Activated T-cell treated with anti-CD3 and anti-CD28 coated beads, Interleukin-2, amount 50 U/mL, for 4 hours (primary cell): Measurements from ENCODE around the gene ANO6. TPM values are rescaled to one million over a fixed set of nuclear protein-coding genes. Genes with fewer than 3 reads are reported as not detected.
"Not testable (repeated sequence)": the region's sequence is repeated elsewhere in the genome, so short reads cannot be mapped to it uniquely, and the experiment has no call there.

Source experiments
- ATAC-seq, 2 donors: fragments of 200-7000 bp; cut with Tn5 transposase; one replicate each; pipeline ENCODE4 v1.10.0; 2021
- DNase-seq: peaks from one replicate; pipeline ENCODE4 v3.0.0-alpha.2; 2020
- H3K27me3 Mint-ChIP-seq: one replicate; pipeline ENCODE4 v1.8.0; 2021; ENCODE audit warnings: low read depth, mixed read lengths
- H3K36me3 Mint-ChIP-seq: one replicate; pipeline ENCODE4 v1.8.0; 2022; ENCODE audit warnings: mixed read lengths; ENCODE audit not compliant: insufficient read depth
- H3K4me1 Mint-ChIP-seq: one replicate; pipeline ENCODE4 v1.8.0; 2021; ENCODE audit warnings: low read depth, mixed read lengths
- H3K4me3 Mint-ChIP-seq: one replicate; pipeline ENCODE4 v1.8.0; 2021; ENCODE audit warnings: mild to moderate bottlenecking, moderate library complexity, mixed read lengths
- H3K9me3 Mint-ChIP-seq: one replicate; pipeline ENCODE4 v1.8.0; 2021; ENCODE audit warnings: mixed read lengths
- total RNA-seq, 3 donors: library from RNA; stranded (reverse); gene quantifications; one replicate each; pipeline ENCODE4 v1.2.1, GENCODE V29; 2021

Gene ANO6
- total RNA-seq, 3 donors from 2014 or later, result 13.6 to 18.5 (median 16.3) TPM

DNA sequence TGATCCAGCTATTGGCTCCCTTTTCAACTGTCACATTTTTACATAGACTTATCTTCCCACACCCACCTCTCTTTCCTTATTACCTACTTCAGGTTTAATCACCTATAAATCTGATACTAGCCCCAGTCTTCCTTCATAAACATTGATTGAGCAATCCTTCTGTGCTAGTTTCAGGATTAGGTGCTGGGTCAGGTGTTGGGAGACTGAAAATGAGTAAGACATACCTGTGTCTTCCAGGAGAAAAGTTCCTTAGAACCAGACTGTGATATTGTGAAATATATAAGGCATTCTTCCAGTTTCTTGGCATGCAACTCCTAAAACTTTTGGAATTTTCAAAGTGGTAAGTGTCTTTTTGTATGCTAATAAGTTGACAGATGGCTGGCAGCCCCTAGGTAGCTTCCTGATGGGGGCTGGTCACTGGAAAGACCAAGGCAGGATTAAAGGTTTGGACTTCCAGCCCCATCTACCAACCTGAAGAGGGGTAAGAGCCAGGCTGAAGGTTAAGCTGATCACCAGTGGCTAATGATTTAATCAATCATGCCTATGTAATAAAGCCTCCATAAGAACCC is 4.6 kb downstream of the ANO6 start:
- H3K36me3 Mint-ChIP-seq, result peaks cover 4% of the 10 kb centered on the region
- peaks cover 53% of the 10 kb centered on the region for H3K4me1 Mint-ChIP-seq
- ATAC-seq, result no peak
- H3K4me3 Mint-ChIP-seq, result no peak overlapping the region
- no peaks in the 10 kb centered on the region for H3K27me3 Mint-ChIP-seq
- no peak for DNase-seq
- H3K9me3 Mint-ChIP-seq, result no peaks in the 10 kb centered on the region

DNA sequence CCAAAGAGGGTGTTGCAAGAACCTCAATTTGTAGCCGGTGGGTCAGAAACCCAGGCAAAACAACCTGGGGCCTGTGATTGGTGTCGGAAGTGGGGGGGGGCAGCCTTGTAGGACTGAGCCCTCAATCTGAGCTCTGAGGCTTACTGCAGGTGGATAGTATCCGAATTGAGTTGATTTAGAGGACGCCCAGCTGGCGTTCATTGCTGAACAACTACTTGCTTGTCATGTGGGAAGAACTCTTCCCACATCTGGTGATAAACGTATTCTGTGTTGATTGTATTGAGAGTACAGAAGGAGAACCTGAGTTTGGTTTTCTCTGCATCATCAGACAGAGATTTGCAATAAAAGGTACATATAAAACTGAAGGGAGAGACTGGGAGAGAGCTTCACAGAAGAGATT is 5.1 kb downstream of the ANO6 start:
- Mint-ChIP-seq H3K36me3 (peaks cover 4% of the 10 kb centered on the region), H3K9me3 (no peaks in the 10 kb centered on the region), H3K4me1 (peaks cover 53% of the 10 kb centered on the region), H3K4me3 (no peak overlapping the region), H3K27me3 (no peaks in the 10 kb centered on the region)
- DNase-seq (no peak), ATAC-seq (no peak)

- DNase-seq, result no peak
- peaks cover 13% of the 10 kb centered on the region for H3K36me3 Mint-ChIP-seq
- ATAC-seq, result no peak
- peaks cover 39% of the 10 kb centered on the region for H3K4me1 Mint-ChIP-seq
- no peak overlapping the region for H3K4me3 Mint-ChIP-seq
- no peaks in the 10 kb centered on the region for H3K9me3 Mint-ChIP-seq
- no peaks in the 10 kb centered on the region for H3K27me3 Mint-ChIP-seq
Measured at GRCh38 chr12:45223868-45224267, 8.0 kb downstream of the ANO6 start.

DNA sequence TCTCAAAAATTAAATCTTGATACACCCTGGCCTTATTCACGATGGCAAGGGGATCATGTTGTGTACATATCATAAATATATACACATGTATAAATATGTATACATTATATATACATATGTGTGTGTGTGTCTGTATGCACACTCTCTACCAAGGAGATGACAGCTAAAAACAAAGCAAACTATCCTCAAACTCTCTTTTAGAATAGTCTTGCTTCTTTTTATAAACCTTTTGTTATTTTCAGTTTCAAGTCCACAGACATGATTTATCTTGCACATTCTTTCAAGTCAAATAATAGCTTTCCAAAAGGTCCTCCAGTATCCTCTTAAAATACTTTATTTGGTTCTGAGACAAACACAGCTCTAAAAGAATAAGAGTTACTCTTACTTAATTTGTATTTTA is 8.4 kb downstream of the ANO6 start:
- ATAC-seq, result no peak
- Mint-ChIP-seq H3K4me1 (peaks cover 37% of the 10 kb centered on the region), H3K36me3 (peaks cover 14% of the 10 kb centered on the region)

DNA sequence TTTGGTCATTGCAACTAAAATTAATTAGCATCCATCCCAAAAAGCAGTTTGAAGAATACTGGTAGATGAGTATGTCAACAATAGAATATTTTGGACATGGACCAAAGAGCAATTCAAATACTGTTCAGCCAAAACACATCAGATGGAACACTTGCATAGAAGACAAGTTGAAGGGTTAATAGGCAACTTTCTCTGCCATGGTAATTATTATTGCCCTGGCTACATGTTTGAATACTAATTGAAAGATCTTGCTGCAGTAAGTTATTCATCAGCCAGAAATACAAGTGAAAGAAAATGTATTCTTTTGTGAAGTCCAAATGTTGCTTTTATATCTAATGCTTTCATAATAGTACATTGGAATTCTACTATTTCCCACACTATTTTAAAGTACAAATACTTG is 10.1 kb downstream of the ANO6 start:
- no peak for DNase-seq
- no peaks in the 10 kb centered on the region for H3K27me3 Mint-ChIP-seq

More for the DNA sequence above, 8.4 kb downstream of the ANO6 start:
- no peak for DNase-seq
- no peaks in the 10 kb centered on the region for H3K27me3 Mint-ChIP-seq
- H3K9me3 Mint-ChIP-seq, result no peaks in the 10 kb centered on the region
- no peak overlapping the region for H3K4me3 Mint-ChIP-seq

GRCh38 chr12:45227316-45228067 is 11.6 kb downstream of the ANO6 start:
- Mint-ChIP-seq H3K36me3 (peaks cover 10% of the 10 kb centered on the region), H3K9me3 (no peaks in the 10 kb centered on the region), H3K4me1 (peaks cover 31% of the 10 kb centered on the region), H3K4me3 (no peak overlapping the region), H3K27me3 (no peaks in the 10 kb centered on the region)
- DNase-seq (no peak), ATAC-seq (no peak)

More for the DNA sequence above, 10.1 kb downstream of the ANO6 start:
- peaks cover 24% of the 10 kb centered on the region for H3K4me1 Mint-ChIP-seq
- peaks cover 14% of the 10 kb centered on the region for H3K36me3 Mint-ChIP-seq
- H3K4me3 Mint-ChIP-seq, result no peak overlapping the region
- no peak for ATAC-seq
- H3K9me3 Mint-ChIP-seq, result no peaks in the 10 kb centered on the region

GRCh38 chr12:45231515-45232145 is 15.7 kb downstream of the ANO6 start:
- Mint-ChIP-seq H3K4me1 (peaks cover 53% of the 10 kb centered on the region), H3K27me3 (no peaks in the 10 kb centered on the region), H3K36me3 (peaks cover 15% of the 10 kb centered on the region), H3K9me3 (peaks cover under 1% of the 10 kb centered on the region), H3K4me3 (no peak overlapping the region)
- ATAC-seq, result no peak
- DNase-seq, result no peak

DNA sequence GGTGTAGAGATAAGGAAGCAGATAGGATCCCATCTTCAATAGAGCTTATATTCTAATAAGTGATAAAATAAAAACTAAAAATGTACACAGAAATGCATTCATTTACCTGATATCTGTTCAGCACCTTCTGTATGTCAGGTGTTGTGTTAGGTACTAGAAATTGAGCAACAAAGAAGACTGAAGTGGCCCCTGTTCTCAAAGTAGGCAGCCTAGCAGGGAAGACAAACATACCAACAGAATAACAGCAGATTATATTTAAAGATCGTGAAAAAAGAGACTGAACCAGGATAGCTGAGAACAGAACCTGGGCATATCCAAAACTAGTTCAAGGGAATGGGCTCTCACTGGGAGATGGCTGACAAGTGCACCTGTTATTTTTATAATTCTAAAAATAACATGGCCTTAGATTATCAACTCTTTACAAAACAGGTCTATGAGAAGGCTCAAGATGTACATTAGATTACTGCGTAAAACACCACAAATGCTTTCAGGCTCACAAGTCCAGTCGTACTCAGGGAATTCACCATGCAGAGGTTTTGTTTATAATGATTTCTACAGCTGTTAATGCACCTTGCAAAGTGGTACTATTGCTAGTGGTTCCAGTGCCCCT is 16.4 kb downstream of the ANO6 start:
- H3K36me3 Mint-ChIP-seq, result peaks cover 17% of the 10 kb centered on the region
- peaks cover 57% of the 10 kb centered on the region for H3K4me1 Mint-ChIP-seq
- H3K4me3 Mint-ChIP-seq, result no peak overlapping the region
- H3K9me3 Mint-ChIP-seq, result peaks cover 6% of the 10 kb centered on the region
- H3K27me3 Mint-ChIP-seq, result no peaks in the 10 kb centered on the region
- DNase-seq (no peak), ATAC-seq (no peak)

DNA sequence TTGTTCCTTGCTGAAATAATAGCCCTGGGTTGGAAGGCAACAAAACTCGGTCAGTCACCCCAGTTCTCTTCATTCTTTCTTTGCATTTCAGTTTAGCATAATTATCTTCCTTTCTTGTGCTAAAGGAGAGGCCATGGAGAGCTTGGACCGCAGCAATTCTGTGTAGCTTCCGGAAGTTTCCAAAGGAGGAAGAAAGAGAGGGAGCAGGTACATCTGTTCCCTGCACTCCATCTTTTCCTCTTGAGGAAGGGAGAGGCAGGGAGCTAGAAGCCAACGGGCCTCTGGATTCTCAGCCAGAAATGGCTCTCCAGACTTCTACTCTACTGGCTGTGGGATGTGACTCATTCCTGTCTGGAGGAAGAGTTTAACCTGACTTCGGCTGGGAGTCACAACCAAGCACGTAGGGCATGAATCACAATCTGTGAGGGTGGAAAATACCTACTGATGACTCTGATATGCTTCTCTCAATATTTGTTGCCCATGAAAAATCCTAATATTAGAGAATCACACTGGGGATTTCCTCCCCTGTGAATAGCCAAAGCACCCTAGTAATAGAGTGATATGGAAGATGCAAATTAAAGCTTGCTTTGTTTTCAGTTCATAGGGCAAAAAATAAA is 17.0 kb downstream of the ANO6 start:
- DNase-seq (no peak), ATAC-seq (peak; percentile 84 to 87)
- Mint-ChIP-seq H3K27me3 (no peaks in the 10 kb centered on the region), H3K36me3 (peaks cover 16% of the 10 kb centered on the region), H3K4me1 (peaks cover 56% of the 10 kb centered on the region), H3K4me3 (peak overlapping the region; percentile 64), H3K9me3 (peaks cover 6% of the 10 kb centered on the region)

GRCh38 chr12:45234139-45234865 is 18.4 kb downstream of the ANO6 start:
- ATAC-seq (peak; percentile 24 to 36), DNase-seq (no peak)
- Mint-ChIP-seq H3K4me3 (peak overlapping the region; percentile 37), H3K36me3 (peaks cover 7% of the 10 kb centered on the region), H3K4me1 (peaks cover 60% of the 10 kb centered on the region), H3K9me3 (peaks cover 6% of the 10 kb centered on the region), H3K27me3 (no peaks in the 10 kb centered on the region)

- peaks cover 6% of the 10 kb centered on the region for H3K9me3 Mint-ChIP-seq
- peaks cover 7% of the 10 kb centered on the region for H3K36me3 Mint-ChIP-seq
- ATAC-seq (peak; percentile 57 to 69), DNase-seq (no peak)
- no peaks in the 10 kb centered on the region for H3K27me3 Mint-ChIP-seq
- peak overlapping the region; percentile 37 for H3K4me3 Mint-ChIP-seq
- H3K4me1 Mint-ChIP-seq, result peaks cover 67% of the 10 kb centered on the region
Measured at GRCh38 chr12:45235087-45236025, 19.5 kb downstream of the ANO6 start.

DNA sequence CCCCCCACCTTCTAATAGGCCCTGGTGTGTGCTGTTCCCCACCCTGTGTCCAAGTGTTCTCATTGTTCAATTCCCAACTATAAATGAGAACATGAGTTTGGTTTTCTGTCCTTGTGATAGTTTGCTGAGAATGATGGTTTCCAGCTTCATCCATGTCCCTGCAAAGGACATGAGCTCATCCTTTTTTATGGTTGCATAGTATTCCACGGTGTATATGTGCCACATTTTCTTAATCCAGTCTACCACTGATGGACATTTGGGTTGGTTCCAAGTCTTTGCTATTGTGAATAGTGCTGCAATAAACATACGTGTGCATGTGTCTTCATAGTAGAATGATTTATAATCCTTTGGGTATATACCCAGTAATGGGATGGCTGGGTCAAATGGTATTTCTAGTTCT is 20.5 kb downstream of the ANO6 start:
- not testable (repeated sequence) for ATAC-seq, H3K36me3 Mint-ChIP-seq, H3K27me3 Mint-ChIP-seq, DNase-seq, H3K9me3 Mint-ChIP-seq, H3K4me3 Mint-ChIP-seq
- H3K4me1 Mint-ChIP-seq, result peaks cover 69% of the 10 kb centered on the region

GRCh38 chr12:45242180-45242579 is 26.3 kb downstream of the ANO6 start:
- H3K36me3 Mint-ChIP-seq, result no peaks in the 10 kb centered on the region
- H3K4me1 Mint-ChIP-seq, result peaks cover 39% of the 10 kb centered on the region
- DNase-seq (no peak), ATAC-seq (no peak)
- no peaks in the 10 kb centered on the region for H3K9me3 Mint-ChIP-seq
- no peak overlapping the region for H3K4me3 Mint-ChIP-seq
- H3K27me3 Mint-ChIP-seq, result no peaks in the 10 kb centered on the region
